Measurements from ENCODE around the gene PGPEP1.

- TF ChIP-seq CTCF (IDR thresholded peaks at IDR 0.05; ENCODE audit: low read length) (no peak), EZH2 (IDR thresholded peaks at IDR 0.05; ENCODE audit: borderline replicate concordance, low read length) (no peak)
Measured at GRCh38 chr19:18397242-18398202, 57.1 kb downstream of the PGPEP1 start, which contains the start of gene LRRC25.

All from OCI-LY1 (cell line).